ENCODE results near the gene TNFRSF1B.

DNA sequence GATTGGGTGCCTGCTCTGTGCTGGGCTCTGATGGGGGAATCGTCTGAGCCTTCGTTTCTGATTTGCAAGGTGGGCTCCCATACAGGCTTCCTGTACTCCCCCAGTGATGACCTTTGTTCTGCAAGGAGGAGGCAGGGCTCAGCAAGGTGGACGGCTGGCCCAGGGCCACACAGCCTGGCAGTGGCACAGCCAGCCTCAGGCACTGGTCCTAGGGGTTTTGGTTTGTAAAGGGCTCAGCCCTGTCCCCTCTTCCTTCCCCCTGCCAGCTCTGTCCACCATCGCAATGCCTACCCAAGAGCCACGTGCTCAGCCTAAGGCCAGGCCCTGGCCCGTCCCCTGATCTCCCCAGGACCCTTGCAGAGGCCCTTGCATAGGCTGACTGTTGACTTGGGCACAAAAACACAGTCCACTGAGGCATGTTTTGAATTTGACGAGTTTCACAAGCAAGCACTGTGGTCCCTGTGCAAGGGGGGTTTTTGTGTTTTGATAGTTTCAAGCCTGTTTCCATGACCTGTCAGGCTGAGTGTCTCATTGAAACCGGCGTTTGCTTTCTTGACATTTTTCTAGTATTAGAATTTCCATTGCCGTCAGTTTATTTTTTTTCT lies 39.5 kb upstream of the TNFRSF1B start:
- TF ChIP-seq, protein P1, sequence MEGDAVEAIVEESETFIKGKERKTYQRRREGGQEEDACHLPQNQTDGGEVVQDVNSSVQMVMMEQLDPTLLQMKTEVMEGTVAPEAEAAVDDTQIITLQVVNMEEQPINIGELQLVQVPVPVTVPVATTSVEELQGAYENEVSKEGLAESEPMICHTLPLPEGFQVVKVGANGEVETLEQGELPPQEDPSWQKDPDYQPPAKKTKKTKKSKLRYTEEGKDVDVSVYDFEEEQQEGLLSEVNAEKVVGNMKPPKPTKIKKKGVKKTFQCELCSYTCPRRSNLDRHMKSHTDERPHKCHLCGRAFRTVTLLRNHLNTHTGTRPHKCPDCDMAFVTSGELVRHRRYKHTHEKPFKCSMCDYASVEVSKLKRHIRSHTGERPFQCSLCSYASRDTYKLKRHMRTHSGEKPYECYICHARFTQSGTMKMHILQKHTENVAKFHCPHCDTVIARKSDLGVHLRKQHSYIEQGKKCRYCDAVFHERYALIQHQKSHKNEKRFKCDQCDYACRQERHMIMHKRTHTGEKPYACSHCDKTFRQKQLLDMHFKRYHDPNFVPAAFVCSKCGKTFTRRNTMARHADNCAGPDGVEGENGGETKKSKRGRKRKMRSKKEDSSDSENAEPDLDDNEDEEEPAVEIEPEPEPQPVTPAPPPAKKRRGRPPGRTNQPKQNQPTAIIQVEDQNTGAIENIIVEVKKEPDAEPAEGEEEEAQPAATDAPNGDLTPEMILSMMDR (IDR thresholded peaks at IDR 0.05) = no peak
- no peak for TF ChIP-seq POLR2A (IDR thresholded peaks at IDR 0.05)
